Mucosa of stomach (tissue), 1 donor: ENCODE results near the gene MACO1.

Source experiments
- H3K27me3 ChIP-seq: one replicate; pipeline ENCODE4 v1.7.0; 2013; ENCODE audit warnings: mild to moderate bottlenecking, low read length; ENCODE audit not compliant: control insufficient read depth, insufficient read depth
- H3K36me3 ChIP-seq: one replicate; pipeline ENCODE4 v1.7.0; 2013; ENCODE audit warnings: low read length; ENCODE audit not compliant: control insufficient read depth, insufficient read depth
- H3K4me1 ChIP-seq: one replicate; pipeline ENCODE4 v1.7.0; 2013; ENCODE audit warnings: mild to moderate bottlenecking, low read length; ENCODE audit not compliant: control insufficient read depth, insufficient read depth
- H3K4me3 ChIP-seq: one replicate; pipeline ENCODE4 v1.7.0; 2013; ENCODE audit warnings: low read length
- H3K9ac ChIP-seq: one replicate; pipeline ENCODE4 v1.7.0; 2013; ENCODE audit warnings: mild to moderate bottlenecking, low read length, moderate library complexity
- H3K9me3 ChIP-seq: one replicate; pipeline ENCODE4 v1.7.0; 2013; ENCODE audit warnings: mild to moderate bottlenecking, low read length, moderate library complexity; ENCODE audit not compliant: control insufficient read depth
- donor health status: Pancreatic carcinoma.

MACO1 gene

GRCh38 chr1:25546193-25546592 lies 115.5 kb downstream of the MACO1 start:
- peaks cover 29% of the 10 kb centered on the region for H3K4me1 ChIP-seq
- no peak overlapping the region for H3K4me3 ChIP-seq
- H3K27me3 ChIP-seq = no peaks in the 10 kb centered on the region
- H3K9ac ChIP-seq = no peak overlapping the region
- no peaks in the 10 kb centered on the region for H3K36me3 ChIP-seq
- H3K9me3 ChIP-seq = no peaks in the 10 kb centered on the region

DNA sequence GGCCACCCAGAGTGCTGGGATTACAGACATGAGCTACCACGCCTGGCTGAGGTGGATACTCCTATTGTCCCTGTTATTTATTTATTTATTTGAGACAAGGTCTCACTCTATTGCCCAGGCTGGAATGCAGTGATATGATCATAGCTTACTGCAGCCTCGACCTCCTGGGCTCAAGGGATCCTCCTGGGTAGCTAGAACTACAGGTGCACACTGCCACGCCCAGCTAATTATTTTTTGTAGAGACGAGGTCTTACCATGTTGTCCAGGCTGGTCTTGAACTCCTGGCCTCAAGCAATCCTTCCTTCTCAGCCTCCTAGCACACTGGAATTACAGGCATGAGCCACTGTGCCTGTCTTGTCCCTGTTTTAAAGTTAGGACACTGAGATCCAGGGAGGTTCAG lies 117.9 kb downstream of the MACO1 start:
- H3K36me3 ChIP-seq = no peaks in the 10 kb centered on the region
- H3K9me3 ChIP-seq = no peaks in the 10 kb centered on the region
- H3K27me3 ChIP-seq = no peaks in the 10 kb centered on the region
- no peak overlapping the region for H3K4me3 ChIP-seq
- H3K4me1 ChIP-seq = peaks cover 29% of the 10 kb centered on the region
- no peak overlapping the region for H3K9ac ChIP-seq

DNA sequence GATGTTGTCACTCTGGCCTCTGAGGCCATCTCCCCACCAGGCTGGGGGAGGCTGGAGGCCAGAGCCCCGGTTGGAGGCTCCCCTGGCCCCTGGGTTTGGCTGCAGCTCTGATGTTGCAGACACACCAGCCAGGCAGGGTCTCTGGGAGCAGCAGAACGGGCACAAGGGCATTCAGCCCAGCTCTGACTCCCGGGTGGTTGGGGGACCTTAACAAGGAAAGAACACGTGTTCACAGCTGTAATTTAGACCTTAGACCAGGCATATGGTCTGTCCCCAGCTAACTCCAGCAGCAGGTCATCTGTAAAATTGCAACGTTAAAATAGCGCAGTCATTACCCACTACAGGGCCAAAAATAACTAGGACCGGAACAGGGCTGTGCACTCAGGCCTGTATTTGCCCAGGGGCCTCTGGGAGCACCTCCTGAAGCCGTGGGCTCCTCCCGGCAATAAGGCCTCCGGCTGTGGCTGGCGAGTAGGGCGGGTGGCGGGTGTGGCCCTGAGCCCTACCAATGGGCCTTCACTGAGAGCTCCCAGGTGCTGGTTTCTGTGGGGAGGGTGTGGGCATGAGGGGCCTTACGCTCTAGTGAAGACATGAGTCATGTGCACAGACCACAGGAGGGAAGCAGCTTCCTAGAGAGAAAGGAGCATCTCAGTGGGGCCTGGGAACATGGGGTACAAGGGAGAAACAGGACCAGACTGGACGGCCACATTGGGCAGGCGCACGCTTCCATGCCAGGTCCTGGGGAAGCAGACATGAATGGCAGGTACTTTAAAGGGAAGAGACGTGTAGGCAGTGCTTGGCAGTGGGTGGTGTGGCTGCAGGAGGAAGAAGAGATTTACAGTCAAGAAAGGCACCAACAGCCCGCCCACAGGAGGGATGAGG lies 118.8 kb downstream of the MACO1 start:
- H3K4me1 ChIP-seq = peaks cover 34% of the 10 kb centered on the region
- no peak overlapping the region for H3K4me3 ChIP-seq
- H3K9me3 ChIP-seq = no peaks in the 10 kb centered on the region
- no peaks in the 10 kb centered on the region for H3K27me3 ChIP-seq
- H3K9ac ChIP-seq = no peak overlapping the region
- H3K36me3 ChIP-seq = no peaks in the 10 kb centered on the region
